Measurements from ENCODE around the gene VWA5A. TPM values are rescaled to one million over a fixed set of nuclear protein-coding genes. Genes with fewer than 3 reads are reported as not detected.

The VWA5A gene
- total RNA-seq, 1 donor from 2014 or later: 6.1 TPM

DNA sequence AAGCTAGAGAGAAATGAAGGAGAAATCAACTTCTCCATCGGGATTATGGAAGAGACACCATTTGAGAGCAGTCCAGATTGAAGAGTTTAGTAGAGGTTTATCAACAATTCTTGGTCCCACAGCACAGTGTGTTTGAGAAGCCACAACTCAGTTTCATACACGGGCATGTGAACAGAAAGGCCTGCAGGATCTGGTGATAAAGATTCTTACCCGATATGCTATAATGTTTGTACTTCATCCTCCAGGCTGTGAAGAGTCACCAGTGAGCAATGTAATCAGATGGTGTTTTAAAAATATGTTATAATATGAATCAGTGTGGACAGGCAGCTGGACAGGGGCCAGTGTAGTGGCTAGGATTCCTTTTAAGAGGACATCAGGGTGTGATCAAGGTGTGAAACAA, 29.7 kb upstream of the VWA5A start:
- Mint-ChIP-seq H3K9me3 (no peaks in the 10 kb centered on the region), H3K4me1 (peaks cover 5% of the 10 kb centered on the region), H3K4me3 (no peak overlapping the region), H3K27me3 (ENCODE audit: low read depth) (peaks cover 19% of the 10 kb centered on the region), H3K27ac (ENCODE audit: unreplicated experiment) (no peak overlapping the region), H3K36me3 (ENCODE audit: low read depth) (no peaks in the 10 kb centered on the region)
- TF ChIP-seq, protein P1, sequence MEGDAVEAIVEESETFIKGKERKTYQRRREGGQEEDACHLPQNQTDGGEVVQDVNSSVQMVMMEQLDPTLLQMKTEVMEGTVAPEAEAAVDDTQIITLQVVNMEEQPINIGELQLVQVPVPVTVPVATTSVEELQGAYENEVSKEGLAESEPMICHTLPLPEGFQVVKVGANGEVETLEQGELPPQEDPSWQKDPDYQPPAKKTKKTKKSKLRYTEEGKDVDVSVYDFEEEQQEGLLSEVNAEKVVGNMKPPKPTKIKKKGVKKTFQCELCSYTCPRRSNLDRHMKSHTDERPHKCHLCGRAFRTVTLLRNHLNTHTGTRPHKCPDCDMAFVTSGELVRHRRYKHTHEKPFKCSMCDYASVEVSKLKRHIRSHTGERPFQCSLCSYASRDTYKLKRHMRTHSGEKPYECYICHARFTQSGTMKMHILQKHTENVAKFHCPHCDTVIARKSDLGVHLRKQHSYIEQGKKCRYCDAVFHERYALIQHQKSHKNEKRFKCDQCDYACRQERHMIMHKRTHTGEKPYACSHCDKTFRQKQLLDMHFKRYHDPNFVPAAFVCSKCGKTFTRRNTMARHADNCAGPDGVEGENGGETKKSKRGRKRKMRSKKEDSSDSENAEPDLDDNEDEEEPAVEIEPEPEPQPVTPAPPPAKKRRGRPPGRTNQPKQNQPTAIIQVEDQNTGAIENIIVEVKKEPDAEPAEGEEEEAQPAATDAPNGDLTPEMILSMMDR (conservative IDR thresholded peaks at IDR 0.05): no peak
- DNase-seq (ENCODE audit: low read depth, low spot score): no peak

DNA sequence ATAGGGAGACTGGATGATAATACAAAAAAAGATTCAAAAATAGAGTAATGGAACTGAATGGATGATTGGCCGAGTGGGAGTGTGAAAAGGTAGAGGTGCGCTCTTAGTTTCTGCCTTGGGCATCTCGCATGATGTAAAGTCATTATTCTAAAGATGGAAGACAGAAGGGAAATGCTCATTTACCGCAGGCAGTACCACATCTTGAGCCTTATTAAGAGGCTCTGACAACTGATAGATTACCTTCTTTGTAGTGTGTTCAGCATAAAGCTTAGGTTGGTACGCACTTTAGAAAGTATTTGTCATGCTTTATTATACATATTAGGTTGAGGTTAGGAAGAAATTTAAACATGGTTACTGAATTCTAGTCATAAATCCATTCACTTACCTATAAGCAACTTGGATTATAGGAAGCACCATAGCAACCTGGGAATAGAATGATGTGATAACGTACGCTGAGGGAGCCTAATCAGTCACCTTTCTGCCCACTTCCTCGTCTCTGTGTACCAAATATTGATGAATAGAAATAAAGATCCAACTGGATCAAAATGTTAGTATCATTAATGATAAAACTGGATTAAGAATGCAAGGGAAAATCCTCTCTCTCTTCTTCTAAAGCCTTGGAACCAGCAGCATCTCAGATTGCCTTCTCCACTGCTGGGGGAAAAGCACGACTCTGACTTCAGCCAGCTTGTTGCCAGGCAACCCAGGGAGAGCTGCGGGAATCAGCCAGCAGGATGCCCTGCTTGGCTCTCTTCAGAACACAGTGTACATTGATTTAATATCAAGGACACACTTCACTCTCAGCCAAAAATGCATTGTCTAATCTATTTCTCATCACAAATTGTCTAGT, 29.0 kb upstream of the VWA5A start:
- H3K27me3 Mint-ChIP-seq (ENCODE audit: low read depth): peaks cover 17% of the 10 kb centered on the region
- no peaks in the 10 kb centered on the region for H3K36me3 Mint-ChIP-seq (ENCODE audit: low read depth)
- no peak overlapping the region for H3K27ac Mint-ChIP-seq (ENCODE audit: unreplicated experiment)
- no peak overlapping the region for H3K4me3 Mint-ChIP-seq
- H3K4me1 Mint-ChIP-seq: peaks cover 5% of the 10 kb centered on the region
- peak; percentile 22 for DNase-seq (ENCODE audit: low read depth, low spot score)
- TF ChIP-seq, protein P1 (conservative IDR thresholded peaks at IDR 0.05): no peak
- no peaks in the 10 kb centered on the region for H3K9me3 Mint-ChIP-seq

DNA sequence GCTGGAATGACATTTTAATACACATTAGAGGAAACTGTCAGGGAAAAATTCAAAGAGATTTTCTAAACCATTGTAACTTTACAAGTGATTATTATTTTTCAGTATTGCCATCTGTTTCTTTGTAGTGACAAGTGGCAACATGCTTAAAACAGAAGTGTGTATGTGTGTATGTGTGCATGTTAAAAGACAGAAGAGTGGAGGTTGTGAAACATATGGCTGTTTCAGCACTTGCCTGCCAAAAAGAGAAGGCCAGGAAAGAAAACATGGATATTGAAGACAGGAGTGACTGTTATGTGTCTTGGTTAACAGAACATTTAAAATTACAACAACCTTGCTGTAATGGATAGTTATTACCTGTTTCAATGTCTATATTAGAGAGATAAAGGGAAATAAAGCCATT, 24.3 kb upstream of the VWA5A start:
- no peaks in the 10 kb centered on the region for H3K36me3 Mint-ChIP-seq (ENCODE audit: low read depth)
- peaks cover 8% of the 10 kb centered on the region for H3K27me3 Mint-ChIP-seq (ENCODE audit: low read depth)
- no peak overlapping the region for H3K27ac Mint-ChIP-seq (ENCODE audit: unreplicated experiment)
- DNase-seq (ENCODE audit: low read depth, low spot score): no peak
- H3K4me1 Mint-ChIP-seq: peaks cover 5% of the 10 kb centered on the region
- no peaks in the 10 kb centered on the region for H3K9me3 Mint-ChIP-seq
- TF ChIP-seq, protein P1 (conservative IDR thresholded peaks at IDR 0.05): no peak
- no peak overlapping the region for H3K4me3 Mint-ChIP-seq

DNA sequence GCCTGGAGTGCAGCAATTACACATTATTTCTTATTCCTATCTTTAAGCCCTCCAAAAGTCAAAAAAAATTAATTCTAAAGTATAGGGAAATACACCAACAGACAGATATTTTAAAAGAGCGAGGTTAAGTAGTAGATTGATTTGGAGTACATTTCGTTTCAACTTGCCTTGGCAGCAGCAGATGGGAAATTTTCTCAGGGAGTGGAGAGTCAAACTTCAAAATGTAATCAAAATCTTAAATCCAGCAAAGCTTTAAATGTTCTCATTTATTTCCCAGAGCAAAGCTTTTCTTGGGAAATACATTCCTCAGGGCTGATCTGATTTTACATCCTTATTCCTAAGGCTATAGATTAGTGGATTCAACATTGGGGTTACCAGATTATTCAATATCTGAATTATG, 21.9 kb upstream of the VWA5A start:
- no peak overlapping the region for H3K4me3 Mint-ChIP-seq
- H3K36me3 Mint-ChIP-seq (ENCODE audit: low read depth): no peaks in the 10 kb centered on the region
- no peak overlapping the region for H3K27ac Mint-ChIP-seq (ENCODE audit: unreplicated experiment)
- TF ChIP-seq, protein P1 (conservative IDR thresholded peaks at IDR 0.05): no peak
- no peak for DNase-seq (ENCODE audit: low read depth, low spot score)
- H3K9me3 Mint-ChIP-seq: no peaks in the 10 kb centered on the region
- peaks cover 8% of the 10 kb centered on the region for H3K27me3 Mint-ChIP-seq (ENCODE audit: low read depth)
- no peaks in the 10 kb centered on the region for H3K4me1 Mint-ChIP-seq

DNA sequence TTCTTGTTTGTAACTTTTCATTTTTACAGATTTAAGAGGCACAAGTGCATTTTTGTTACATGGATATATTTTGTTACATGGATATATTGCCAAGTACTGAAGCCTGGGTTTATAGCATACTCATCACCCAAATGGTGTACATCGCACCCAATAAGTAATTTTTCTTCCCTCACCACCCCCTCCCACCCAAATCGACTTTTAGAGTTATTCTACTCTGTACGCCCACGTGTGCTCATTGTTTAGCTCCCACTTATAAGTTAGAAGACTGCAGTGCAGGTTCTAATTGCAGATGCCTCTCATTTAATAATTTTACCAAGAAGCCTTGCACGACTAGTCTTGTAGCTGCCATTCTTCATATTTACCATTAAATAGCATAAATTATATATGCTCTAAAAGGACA, 20.5 kb upstream of the VWA5A start:
- TF ChIP-seq, protein P1 (conservative IDR thresholded peaks at IDR 0.05): no peak
- Mint-ChIP-seq H3K27me3 (ENCODE audit: low read depth) (peaks cover 8% of the 10 kb centered on the region), H3K27ac (ENCODE audit: unreplicated experiment) (no peak overlapping the region), H3K4me3 (no peak overlapping the region), H3K4me1 (no peaks in the 10 kb centered on the region), H3K36me3 (ENCODE audit: low read depth) (no peaks in the 10 kb centered on the region), H3K9me3 (no peaks in the 10 kb centered on the region)
- DNase-seq (ENCODE audit: low read depth, low spot score): no peak
